ENCODE results near the gene RAB31.
A peak's percentile ranks its signal among the peaks of the same experiment; 100 is the strongest.
"Not testable (repeated sequence)": the region's sequence is repeated elsewhere in the genome, so short reads cannot be mapped to it uniquely, and the experiment has no call there.

RAB31 gene

DNA sequence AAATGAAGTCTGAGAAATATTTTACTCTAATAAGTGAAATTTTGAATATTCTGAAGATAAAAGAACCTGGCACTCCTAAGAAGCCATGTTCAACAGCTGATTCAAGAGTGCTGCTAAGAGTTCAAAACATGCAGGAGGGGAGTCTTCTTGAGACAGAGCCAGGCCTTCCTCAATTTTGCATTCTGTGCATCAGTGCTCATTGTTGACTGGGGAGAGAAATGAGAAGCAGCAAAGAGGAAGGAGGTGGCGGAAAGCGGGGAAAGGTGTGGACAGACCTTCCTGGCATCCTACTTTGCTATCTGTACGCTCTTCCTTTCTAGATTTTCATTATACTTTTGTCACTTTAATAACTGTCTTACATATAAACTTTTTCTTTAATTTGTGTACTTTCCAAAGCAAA lies 148.0 kb downstream of the RAB31 start:
- DNase-seq (ENCODE audit: insufficient read length, low spot score), result no peak
- no peak for TF ChIP-seq TAF1 (IDR thresholded peaks at IDR 0.05; ENCODE audit: low read depth, low read length)
- no peak for TF ChIP-seq SPI1 (IDR thresholded peaks at IDR 0.05; ENCODE audit: low read depth, low read length)
- TF ChIP-seq POLR2AphosphoS5 (IDR thresholded peaks at IDR 0.05; ENCODE audit: low read depth, low read length), result no peak
- no peak for TF ChIP-seq PAX5 (IDR thresholded peaks at IDR 0.05; ENCODE audit: insufficient read depth, low read length, severe bottlenecking)

DNA sequence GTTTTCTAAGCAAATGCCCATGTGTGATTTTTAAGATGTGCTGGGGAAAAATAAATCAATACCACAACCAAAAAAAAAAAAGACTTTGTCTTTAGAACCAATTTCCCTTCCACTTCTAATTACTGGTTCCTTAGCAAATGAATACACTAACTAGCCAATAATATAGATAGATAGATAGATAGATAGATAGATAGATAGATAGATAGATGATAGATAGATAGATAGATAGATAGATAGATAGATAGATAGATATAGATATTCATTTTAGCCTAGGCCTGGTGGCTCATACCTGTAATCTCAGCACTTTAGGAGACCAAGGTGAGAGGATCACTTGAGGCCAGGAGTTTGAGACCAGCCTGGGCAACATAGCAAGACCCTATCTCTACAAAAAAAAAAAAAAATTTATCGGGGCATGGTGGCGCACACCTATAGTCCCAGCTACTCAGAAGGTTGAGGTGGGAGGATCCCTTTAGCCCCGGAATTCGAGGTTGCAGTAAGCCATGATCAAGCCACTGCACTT lies 149.4 kb downstream of the RAB31 start:
- FAIRE-seq; DNase-seq (ENCODE audit: insufficient read length, low spot score): not testable (repeated sequence)

More for the DNA sequence above, 148.0 kb downstream of the RAB31 start:
- FAIRE-seq, result no peak

DNA sequence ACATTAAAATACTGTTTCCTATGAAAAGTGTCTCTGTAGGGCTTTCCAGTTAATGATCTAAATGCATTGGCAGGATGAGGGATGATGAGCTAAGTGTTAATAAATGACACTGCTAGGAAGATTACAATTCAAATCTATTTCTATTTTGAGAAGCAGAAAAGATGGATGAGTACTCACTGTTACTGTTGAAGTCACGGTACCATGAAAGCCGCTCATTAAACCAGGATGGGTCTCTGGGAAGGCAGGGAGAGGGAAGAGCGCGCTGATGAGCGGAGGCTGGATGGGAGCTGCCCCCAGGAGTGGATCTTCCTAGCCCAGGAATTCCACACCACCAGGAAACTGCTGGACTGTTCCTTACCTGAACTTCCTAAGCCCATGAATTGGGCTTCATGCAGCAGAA lies 150.5 kb downstream of the RAB31 start:
- FAIRE-seq (no peak), DNase-seq (ENCODE audit: insufficient read length, low spot score) (no peak)
- no peak for TF ChIP-seq PAX5 (IDR thresholded peaks at IDR 0.05; ENCODE audit: insufficient read depth, low read length, severe bottlenecking)
- TF ChIP-seq POU2F2 (IDR thresholded peaks at IDR 0.05; ENCODE audit: low read depth, low read length), result no peak
- TF ChIP-seq SPI1 (IDR thresholded peaks at IDR 0.05; ENCODE audit: low read depth, low read length), result no peak
- no peak for TF ChIP-seq TAF1 (IDR thresholded peaks at IDR 0.05; ENCODE audit: low read depth, low read length)
- TF ChIP-seq POLR2A (IDR thresholded peaks at IDR 0.05; ENCODE audit: low read depth, low read length), result no peak
- no peak for TF ChIP-seq POLR2AphosphoS5 (IDR thresholded peaks at IDR 0.05; ENCODE audit: low read depth, low read length)

DNA sequence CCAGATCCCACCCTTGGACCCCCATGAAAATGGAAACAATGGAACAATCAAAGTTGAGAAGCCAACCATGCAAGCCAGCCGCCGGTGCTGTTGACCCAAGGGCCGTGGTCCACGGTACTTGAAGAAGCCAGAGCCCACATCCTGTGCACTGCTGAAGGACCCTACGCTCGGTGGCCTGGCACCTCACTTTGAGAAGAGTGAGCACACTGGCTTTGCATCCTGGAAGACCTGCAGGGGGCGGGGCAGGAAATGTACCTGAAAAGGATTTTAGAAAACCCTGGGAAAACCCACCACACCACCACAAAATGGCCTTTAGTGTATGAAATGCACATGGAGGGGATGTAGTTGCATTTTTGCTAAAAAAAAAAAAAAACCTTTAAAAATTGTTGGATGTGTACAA lies 151.1 kb downstream of the RAB31 start:
- no peak for TF ChIP-seq POU2F2 (IDR thresholded peaks at IDR 0.05; ENCODE audit: low read depth, low read length)
- TF ChIP-seq SPI1 (IDR thresholded peaks at IDR 0.05; ENCODE audit: low read depth, low read length), result no peak
- FAIRE-seq, result no peak
- no peak for DNase-seq (ENCODE audit: insufficient read length, low spot score)

DNA sequence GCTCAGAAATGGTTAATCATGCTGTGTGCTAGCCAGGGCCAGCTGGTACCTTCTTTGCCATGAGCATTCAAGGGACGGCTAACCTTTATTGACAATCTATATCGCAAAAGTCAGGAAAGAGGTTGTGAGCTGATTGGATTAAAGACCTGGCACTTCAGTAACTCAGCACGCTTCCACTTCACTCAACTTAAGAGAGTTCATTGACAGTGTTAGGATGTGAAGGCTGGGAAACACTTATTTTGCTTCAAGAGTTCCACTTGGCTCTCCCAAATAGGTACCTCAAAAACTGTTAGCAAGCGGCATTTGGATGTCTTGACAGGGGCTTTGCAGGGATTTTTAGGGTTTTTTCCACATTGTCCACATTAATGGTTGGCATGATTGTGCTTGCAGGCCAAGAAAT lies 152.6 kb downstream of the RAB31 start:
- FAIRE-seq (no peak), DNase-seq (ENCODE audit: insufficient read length, low spot score) (no peak)
- TF ChIP-seq TAF1 (IDR thresholded peaks at IDR 0.05; ENCODE audit: low read depth, low read length), result no peak
- TF ChIP-seq PAX5 (IDR thresholded peaks at IDR 0.05; ENCODE audit: insufficient read depth, low read length, severe bottlenecking), result no peak
- TF ChIP-seq SPI1 (IDR thresholded peaks at IDR 0.05; ENCODE audit: low read depth, low read length), result no peak
- no peak for TF ChIP-seq POU2F2 (IDR thresholded peaks at IDR 0.05; ENCODE audit: low read depth, low read length)
- no peak for TF ChIP-seq POLR2AphosphoS5 (IDR thresholded peaks at IDR 0.05; ENCODE audit: low read depth, low read length)
- no peak for TF ChIP-seq POLR2A (IDR thresholded peaks at IDR 0.05; ENCODE audit: low read depth, low read length)

DNA sequence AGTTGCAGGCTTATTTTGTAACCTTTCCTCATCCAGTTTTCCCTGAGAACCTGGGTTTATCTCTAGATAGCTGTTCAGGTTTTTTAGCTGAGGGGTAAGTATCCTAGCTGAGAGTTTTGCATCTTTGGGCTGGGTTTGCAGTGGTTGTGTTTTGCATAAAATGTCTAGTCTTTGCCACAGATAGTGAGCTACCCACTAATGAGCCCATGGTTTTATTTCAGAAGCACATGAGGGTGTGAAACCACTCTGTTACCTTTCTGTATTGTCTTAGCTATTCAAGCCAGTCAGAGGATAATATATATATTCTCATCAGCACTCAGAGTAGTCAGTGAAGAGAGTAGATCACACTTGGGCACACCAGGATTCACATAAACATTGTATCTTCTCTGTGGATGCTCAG lies 153.1 kb downstream of the RAB31 start:
- no peak for DNase-seq (ENCODE audit: insufficient read length, low spot score)
- no peak for TF ChIP-seq POLR2AphosphoS5 (IDR thresholded peaks at IDR 0.05; ENCODE audit: low read depth, low read length)
- TF ChIP-seq POU2F2 (IDR thresholded peaks at IDR 0.05; ENCODE audit: low read depth, low read length), result 0 out of 2 replicates have a peak, but pooled peaks have one; percentile 21
- FAIRE-seq, result peak; percentile 52

DNA sequence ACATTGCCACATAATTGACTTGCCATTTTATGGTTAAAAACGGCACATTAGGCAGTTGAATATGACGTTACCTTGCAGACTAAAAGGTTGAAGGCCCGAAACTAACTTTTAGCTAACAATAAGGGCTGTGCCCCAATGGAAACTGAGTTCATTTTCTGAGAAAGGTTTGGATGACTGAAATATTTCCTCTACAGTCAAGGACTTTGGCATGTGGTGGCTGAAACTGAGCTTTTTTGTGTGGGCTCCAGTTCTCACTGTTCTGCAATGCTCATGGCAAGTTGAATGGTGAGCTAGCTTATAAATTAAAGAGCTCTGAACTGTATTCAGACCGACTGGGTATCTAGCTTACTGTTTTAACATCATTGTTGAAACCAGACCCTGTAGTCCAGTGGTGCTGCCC lies 153.8 kb downstream of the RAB31 start:
- TF ChIP-seq POU2F2 (IDR thresholded peaks at IDR 0.05; ENCODE audit: low read depth, low read length), result no peak
- no peak for TF ChIP-seq POLR2A (IDR thresholded peaks at IDR 0.05; ENCODE audit: low read depth, low read length)
- TF ChIP-seq PAX5 (IDR thresholded peaks at IDR 0.05; ENCODE audit: insufficient read depth, low read length, severe bottlenecking), result no peak
- TF ChIP-seq POLR2AphosphoS5 (IDR thresholded peaks at IDR 0.05; ENCODE audit: low read depth, low read length), result no peak
- TF ChIP-seq TAF1 (IDR thresholded peaks at IDR 0.05; ENCODE audit: low read depth, low read length), result no peak
- no peak for TF ChIP-seq SPI1 (IDR thresholded peaks at IDR 0.05; ENCODE audit: low read depth, low read length)
- FAIRE-seq (peak; percentile 68), DNase-seq (ENCODE audit: insufficient read length, low spot score) (no peak)

DNA sequence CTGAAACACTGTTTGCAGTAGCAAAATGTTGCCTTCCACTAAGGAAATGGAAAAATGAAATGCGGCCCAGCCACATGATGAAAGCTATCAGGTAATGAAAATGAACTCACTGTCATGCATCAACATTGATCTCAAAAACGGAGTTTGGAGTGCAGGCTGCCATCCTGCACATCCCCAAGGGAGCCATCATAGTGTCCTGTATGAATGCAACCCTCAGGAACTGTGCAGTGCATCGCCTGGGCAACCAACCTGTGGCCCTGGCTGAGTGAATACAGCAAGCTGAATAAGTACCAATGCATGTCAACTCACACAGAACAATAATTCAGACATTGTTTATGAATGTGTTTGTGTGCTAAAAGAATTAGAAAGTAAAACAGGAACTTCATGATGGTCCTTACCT lies 154.6 kb downstream of the RAB31 start:
- FAIRE-seq (no peak), DNase-seq (ENCODE audit: insufficient read length, low spot score) (no peak)
- no peak for TF ChIP-seq POLR2A (IDR thresholded peaks at IDR 0.05; ENCODE audit: low read depth, low read length)

DNA sequence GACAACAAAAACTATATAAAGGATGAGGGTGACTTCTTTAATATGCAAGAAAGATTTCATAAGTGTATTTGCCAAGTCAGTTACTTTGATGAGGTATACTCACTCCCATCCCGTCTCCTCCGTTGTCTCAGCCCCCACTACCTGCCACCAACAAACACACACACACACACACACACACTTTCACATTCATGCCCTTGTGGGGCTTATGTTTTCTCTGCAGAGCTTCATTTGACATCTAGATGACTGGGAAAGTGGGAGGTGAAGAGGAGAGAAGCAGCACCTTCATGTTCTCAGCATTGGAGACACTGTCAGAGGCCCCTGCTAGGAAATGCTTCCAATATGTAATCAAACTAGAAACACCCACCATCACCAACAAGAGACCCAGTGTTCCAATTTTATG lies 155.2 kb downstream of the RAB31 start:
- no peak for DNase-seq (ENCODE audit: insufficient read length, low spot score)
- no peak for TF ChIP-seq POLR2AphosphoS5 (IDR thresholded peaks at IDR 0.05; ENCODE audit: low read depth, low read length)
- no peak for TF ChIP-seq PAX5 (IDR thresholded peaks at IDR 0.05; ENCODE audit: insufficient read depth, low read length, severe bottlenecking)
- TF ChIP-seq POU2F2 (IDR thresholded peaks at IDR 0.05; ENCODE audit: low read depth, low read length), result no peak
- TF ChIP-seq TAF1 (IDR thresholded peaks at IDR 0.05; ENCODE audit: low read depth, low read length), result no peak
- TF ChIP-seq POLR2A (IDR thresholded peaks at IDR 0.05; ENCODE audit: low read depth, low read length), result no peak
- no peak for TF ChIP-seq SPI1 (IDR thresholded peaks at IDR 0.05; ENCODE audit: low read depth, low read length)
- no peak for FAIRE-seq

DNA sequence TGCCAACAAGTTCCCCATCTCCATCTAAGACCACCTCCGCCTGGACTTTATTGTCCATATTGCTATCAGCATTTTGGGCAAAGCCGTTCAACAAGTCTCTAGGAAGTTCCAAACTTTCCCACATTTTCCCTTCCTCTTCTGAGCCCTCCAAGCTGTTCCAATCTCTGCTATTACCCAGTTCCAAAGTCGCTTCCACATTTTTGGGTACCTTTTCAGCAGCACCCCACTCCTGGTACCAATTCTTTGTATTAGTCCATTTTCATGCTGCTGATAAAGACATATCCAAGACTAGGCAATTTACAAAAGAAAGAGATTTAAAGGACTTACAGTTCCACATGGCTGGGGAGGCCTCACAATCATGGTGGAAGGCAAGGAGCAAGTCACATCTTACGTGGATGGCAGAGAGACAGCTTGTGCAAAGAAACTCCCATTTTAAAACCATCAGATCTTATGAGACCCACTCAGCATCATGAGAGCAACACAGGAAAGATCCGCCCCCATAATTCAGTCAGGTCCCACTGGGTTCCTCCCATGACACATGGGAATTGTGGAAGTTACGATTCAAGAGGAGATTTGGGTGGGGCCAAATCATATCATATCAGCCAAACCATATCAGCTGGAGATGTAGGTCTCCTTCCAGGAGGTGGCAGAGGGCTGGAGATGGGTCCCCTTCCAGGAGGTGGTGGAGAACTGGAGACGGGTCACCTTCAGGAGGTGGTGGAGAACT lies 157.8 kb downstream of the RAB31 start:
- DNase-seq (ENCODE audit: insufficient read length, low spot score) (no peak), FAIRE-seq (no peak)
- no peak for TF ChIP-seq POLR2A (IDR thresholded peaks at IDR 0.05; ENCODE audit: low read depth, low read length)
- TF ChIP-seq SPI1 (IDR thresholded peaks at IDR 0.05; ENCODE audit: low read depth, low read length), result no peak
- TF ChIP-seq PAX5 (IDR thresholded peaks at IDR 0.05; ENCODE audit: insufficient read depth, low read length, severe bottlenecking), result no peak
- no peak for TF ChIP-seq POU2F2 (IDR thresholded peaks at IDR 0.05; ENCODE audit: low read depth, low read length)
- no peak for TF ChIP-seq TAF1 (IDR thresholded peaks at IDR 0.05; ENCODE audit: low read depth, low read length)
- no peak for TF ChIP-seq POLR2AphosphoS5 (IDR thresholded peaks at IDR 0.05; ENCODE audit: low read depth, low read length)

DNA sequence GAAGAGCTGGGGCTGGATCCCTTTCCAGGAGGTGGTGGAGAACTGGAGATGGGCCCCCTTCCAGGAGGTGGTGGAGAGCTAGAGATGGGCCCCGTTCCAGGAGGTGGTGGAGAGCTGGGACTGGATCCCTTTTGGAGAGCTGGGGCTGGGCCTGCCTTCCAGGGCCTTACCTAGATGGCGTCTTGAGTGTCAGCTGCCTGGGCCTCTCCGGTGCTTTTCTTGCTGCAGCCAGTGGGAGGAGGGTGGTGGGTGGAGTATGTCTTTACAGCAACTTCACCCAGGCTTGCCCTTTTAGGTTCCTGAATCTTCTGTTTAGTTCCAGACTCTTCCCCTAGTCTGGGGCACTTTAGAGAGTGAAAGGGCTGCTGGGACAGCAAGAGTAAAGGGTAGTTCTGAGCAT lies 158.5 kb downstream of the RAB31 start:
- FAIRE-seq (no peak), DNase-seq (ENCODE audit: insufficient read length, low spot score) (no peak)

More for the DNA sequence above, 158.5 kb downstream of the RAB31 start:
- TF ChIP-seq POLR2AphosphoS5 (IDR thresholded peaks at IDR 0.05; ENCODE audit: low read depth, low read length) (no peak), PAX5 (IDR thresholded peaks at IDR 0.05; ENCODE audit: insufficient read depth, low read length, severe bottlenecking) (no peak), POLR2A (IDR thresholded peaks at IDR 0.05; ENCODE audit: low read depth, low read length) (no peak), POU2F2 (IDR thresholded peaks at IDR 0.05; ENCODE audit: low read depth, low read length) (no peak), TAF1 (IDR thresholded peaks at IDR 0.05; ENCODE audit: low read depth, low read length) (no peak), SPI1 (IDR thresholded peaks at IDR 0.05; ENCODE audit: low read depth, low read length) (no peak)

Measured in GM12891 (cell line).